Esophagus squamous epithelium (tissue), 5 donors: ENCODE data around the gene MAS1L. TPM values are rescaled to one million over a fixed set of nuclear protein-coding genes. Genes with fewer than 3 reads are reported as not detected.

ENCODE experiments used
- DNase-seq: peaks from one replicate; lab custom pipeline; 2025; lab: John Stamatoyannopoulos, UW
- H3K27ac ChIP-seq, 4 donors: fragments of 200-600 bp; sonication (generic); one replicate each; pipeline ENCODE4 v1.5.1; 2016 to 2019; ENCODE audit warnings: mild to moderate bottlenecking in 1 of 4
- H3K27me3 ChIP-seq, 4 donors: fragments of 200-600 bp; sonication (generic); 1 replicate in 3 of 4; 2 replicates in 1 of 4; pipeline versions ENCODE4 v1.5.1 to v1.6.0; 2017 to 2021; ENCODE audit warnings: antibody characterized with exemption in 1 of 4
- H3K36me3 ChIP-seq, 3 donors: fragments of 200-600 bp; sonication (generic); one replicate each; pipeline ENCODE4 v1.5.1; 2016 to 2019
- H3K4me1 ChIP-seq, 3 donors: fragments of 200-600 bp; sonication (generic); one replicate each; pipeline ENCODE4 v1.5.1; 2017 to 2019
- H3K4me3 ChIP-seq, 4 donors: fragments of 200-600 bp; sonication (generic); 1 replicate in 3 of 4; 2 replicates in 1 of 4; pipeline ENCODE4 v1.5.1; 2016 to 2019; ENCODE audit warnings: mild to moderate bottlenecking in 2 of 4, moderate library complexity in 1 of 4
- H3K9me3 ChIP-seq, 3 donors: fragments of 200-600 bp; sonication (generic); one replicate each; pipeline ENCODE4 v1.5.1; 2016 to 2019
- CTCF ChIP-seq, 6 experiments: fragments of 450-650 bp in 4 of 6; fragments of 200-600 bp in 2 of 6; sonication (generic) in 2 of 6; IDR thresholded peaks; one replicate each; pipeline ENCODE4 v1.5.1; 2016 to 2019; ENCODE audit warnings: antibody characterized with exemption in 6 of 6, mild to moderate bottlenecking in 4 of 6, moderate library complexity in 4 of 6
- POLR2A ChIP-seq, 4 donors: fragments of 450-650 bp; IDR thresholded peaks; one replicate each; pipeline ENCODE4 v1.6.1; 2017; ENCODE audit warnings: antibody characterized with exemption in 4 of 4, mild to moderate bottlenecking in 4 of 4, moderate library complexity in 3 of 4
- WGBS, 2 donors: methylation state at CpG; one replicate each; pipeline ENCODE4 v1.1.5; 2018; 5-methylcytosine and 5-hydroxymethylcytosine counted together
- intact Hi-C: fragments of 100-400 bp; cut with DNase I; formaldehyde crosslinking; loops from one replicate; pipeline ENCODE4 v1.15.0; 2022
- total RNA-seq, 4 donors: library from RNA; depleted of rRNA; stranded (reverse); fragments of >200 nt; gene quantifications; one replicate each; pipeline ENCODE4 v1.1.0, GENCODE V29; 2016
- donor health status: DM: yes; HTN: yes; CAD: no.

MAS1L gene
- total RNA-seq, 4 donors from 2014 or later = not detected

- Histone ChIP-seq H3K4me1 (no peaks in the 10 kb centered on the region), H3K27me3 (no peaks in the 10 kb centered on the region), H3K9me3 (no peaks in the 10 kb centered on the region), H3K27ac (no peak overlapping the region), H3K36me3 (no peaks in the 10 kb centered on the region), H3K4me3 (no peak overlapping the region)
- 63 to 64% methylated on average over 7 of the region's 7 CpGs for WGBS, 2 donors
- DNase-seq = no peak
- TF ChIP-seq CTCF (IDR thresholded peaks at IDR 0.05) = no peak
- no peak for TF ChIP-seq POLR2A (IDR thresholded peaks at IDR 0.05)
- intact Hi-C loops = no loop called here
These were observed 36.9 kb upstream of the MAS1L start for GRCh38 chr6:29524444-29525310.

GRCh38 chr6:29524044-29524443 is 36.3 kb upstream of the MAS1L start:
- no peaks in the 10 kb centered on the region for H3K36me3 ChIP-seq
- WGBS, 2 donors = 55 to 57% methylated on average over 2 of the region's 2 CpGs

GRCh38 chr6:29522227-29522626 is 34.5 kb upstream of the MAS1L start:
- Histone ChIP-seq H3K4me1 (no peaks in the 10 kb centered on the region), H3K27ac (no peak overlapping the region), H3K9me3 (no peaks in the 10 kb centered on the region), H3K36me3 (no peaks in the 10 kb centered on the region), H3K4me3 (no peak overlapping the region), H3K27me3 (no peaks in the 10 kb centered on the region)
- 70 to 80% methylated on average over 2 of the region's 2 CpGs for WGBS, 2 donors
- TF ChIP-seq POLR2A (IDR thresholded peaks at IDR 0.05) = no peak
- no peak for TF ChIP-seq CTCF (IDR thresholded peaks at IDR 0.05)
- intact Hi-C loops = no loop called here
- DNase-seq = no peak

More at GRCh38 chr6:29524044-29524443, 36.3 kb upstream of the MAS1L start:
- H3K4me3 ChIP-seq = no peak overlapping the region
- no peaks in the 10 kb centered on the region for H3K4me1 ChIP-seq
- no peaks in the 10 kb centered on the region for H3K27me3 ChIP-seq
- H3K27ac ChIP-seq = no peak overlapping the region
- no peak for TF ChIP-seq CTCF (IDR thresholded peaks at IDR 0.05)
- no peak for TF ChIP-seq POLR2A (IDR thresholded peaks at IDR 0.05)
- DNase-seq = no peak
- no peaks in the 10 kb centered on the region for H3K9me3 ChIP-seq
- intact Hi-C loops = no loop called here

GRCh38 chr6:29521006-29521680 is 33.4 kb upstream of the MAS1L start:
- Histone ChIP-seq H3K27me3 (no peaks in the 10 kb centered on the region), H3K27ac (no peak overlapping the region), H3K36me3 (no peaks in the 10 kb centered on the region), H3K4me3 (no peak overlapping the region), H3K9me3 (no peaks in the 10 kb centered on the region), H3K4me1 (no peaks in the 10 kb centered on the region)
- TF ChIP-seq CTCF (IDR thresholded peaks at IDR 0.05) = no peak
- TF ChIP-seq POLR2A (IDR thresholded peaks at IDR 0.05) = no peak
- DNase-seq = no peak
- 48 to 53% methylated on average over 8 of the region's 8 CpGs for WGBS, 2 donors
- intact Hi-C loops = no loop called here

GRCh38 chr6:29520232-29520631 is 32.5 kb upstream of the MAS1L start:
- H3K9me3 ChIP-seq = no peaks in the 10 kb centered on the region
- no peaks in the 10 kb centered on the region for H3K27me3 ChIP-seq
- H3K4me1 ChIP-seq = no peaks in the 10 kb centered on the region
- 67 to 72% methylated on average over 3 to 4 of the region's 4 CpGs for WGBS, 2 donors
- intact Hi-C loops = no loop called here
- TF ChIP-seq CTCF (IDR thresholded peaks at IDR 0.05) (no peak), POLR2A (IDR thresholded peaks at IDR 0.05) (no peak)
- H3K4me3 ChIP-seq = no peak overlapping the region
- H3K27ac ChIP-seq = no peak overlapping the region
- no peaks in the 10 kb centered on the region for H3K36me3 ChIP-seq
- DNase-seq = no peak
